MCF 10A (cell line): Measurements from ENCODE around the gene MRFAP1L1. TPM values are rescaled to one million over a fixed set of nuclear protein-coding genes. Genes with fewer than 3 reads are reported as not detected.

ENCODE experiments used
- BruUV-seq: library from RNA; stranded (reverse); fragments of 400-500 nt; replicated peaks from 2 replicates; lab custom pipeline; 2021; lab: Mats Ljungman, UMichigan
- CTCF ChIA-PET: fragments of 300-600 bp; sonication (Branson Sonifier 250); formaldehyde crosslinking; extraction: SDS; loops from one replicate; lab custom pipeline; 2021; ENCODE audit warnings: antibody characterized with exemption, inconsistent platforms; lab: Yijun Ruan, JAX
- POLR2A ChIA-PET: fragments of 300-600, 350-650 bp; sonication (Branson Sonifier 250); formaldehyde crosslinking; extraction: SDS; loops from one replicate; lab custom pipeline; 2020; ENCODE audit warnings: antibody characterized with exemption, inconsistent platforms; lab: Yijun Ruan, JAX
- DNase-seq: peaks from one replicate; pipeline ENCODE4 v3.0.0-alpha.2; 2018; ENCODE audit not compliant: unreplicated experiment
- H3K27ac Mint-ChIP-seq: one replicate; pipeline ENCODE4 v1.8.0; 2022; ENCODE audit warnings: mild to moderate bottlenecking, low read depth, mixed read lengths; ENCODE audit not compliant: unreplicated experiment
- H3K27me3 Mint-ChIP-seq: one replicate; pipeline ENCODE4 v1.8.0; 2022; ENCODE audit warnings: mixed read lengths; ENCODE audit not compliant: insufficient read depth, unreplicated experiment
- H3K36me3 Mint-ChIP-seq: one replicate; pipeline ENCODE4 v1.8.0; 2022; ENCODE audit warnings: mild to moderate bottlenecking, moderate library complexity, mixed read lengths; ENCODE audit not compliant: insufficient read depth, unreplicated experiment
- H3K4me1 Mint-ChIP-seq: one replicate; pipeline ENCODE4 v1.8.0; 2022; ENCODE audit warnings: mixed read lengths; ENCODE audit not compliant: insufficient read depth, unreplicated experiment
- H3K4me3 Mint-ChIP-seq: one replicate; pipeline ENCODE4 v1.8.0; 2022; ENCODE audit warnings: mild to moderate bottlenecking, moderate library complexity, mixed read lengths; ENCODE audit not compliant: unreplicated experiment
- H3K9me3 Mint-ChIP-seq: one replicate; pipeline ENCODE4 v1.8.0; 2022; ENCODE audit warnings: mixed read lengths; ENCODE audit not compliant: unreplicated experiment
- CTCF ChIP-seq: fragments of 200-600 bp; IDR thresholded peaks from one replicate; pipeline ENCODE4 v1.8.0; 2022; ENCODE audit warnings: antibody characterized with exemption, mild to moderate bottlenecking; ENCODE audit not compliant: unreplicated experiment
- intact Hi-C: fragments of 100-400 bp; cut with micrococcal nuclease; formaldehyde crosslinking; loops from 2 replicates; pipeline ENCODE4 v1.14.1; 2022
- total RNA-seq: library from RNA; stranded (reverse); gene quantifications from 2 replicates; pipeline ENCODE4 v1.2.3, GENCODE V29; 2022

The MRFAP1L1 gene
- total RNA-seq, 1 experiment from 2014 or later, result 42.5 TPM

GRCh38 chr4:6718932-6719610, 9.4 kb upstream of the MRFAP1L1 start:
- Mint-ChIP-seq H3K4me1 (peaks cover 13% of the 10 kb centered on the region), H3K27ac (no peak overlapping the region), H3K27me3 (no peaks in the 10 kb centered on the region), H3K36me3 (peaks cover 9% of the 10 kb centered on the region), H3K4me3 (no peak overlapping the region), H3K9me3 (no peaks in the 10 kb centered on the region)
- no peak for DNase-seq
- CTCF ChIA-PET, result interaction anchor here (0.6 to 11.2 kb wide), 24 partner anchors 10 to 365 kb away, joined by 3 to 208 read pairs (median 4); partner anchors contain the start of gene MRFAP1L1
- BruUV-seq, result no TSS peak
- intact Hi-C loops, result loop anchor here (5.0 kb wide), 1 partner anchor 268 kb away; no protein-coding TSS in a partner anchor
- POLR2A ChIA-PET, result interaction anchor here (0.7 to 6.6 kb wide), 7 partner anchors 14 to 352 kb away, joined by 3 to 76 read pairs (median 4); a partner anchor contains a TSS
- TF ChIP-seq CTCF, result no peak

GRCh38 chr4:6716958-6717655, 7.4 kb upstream of the MRFAP1L1 start:
- H3K4me1 Mint-ChIP-seq, result peaks cover 13% of the 10 kb centered on the region
- intact Hi-C loops, result loop anchor here (1.0 to 5.0 kb wide), 2 partner anchors 43 to 270 kb away; a partner anchor contains a TSS
- H3K9me3 Mint-ChIP-seq, result no peaks in the 10 kb centered on the region
- peaks cover 9% of the 10 kb centered on the region for H3K36me3 Mint-ChIP-seq
- peak overlapping the region; percentile 81 for H3K27ac Mint-ChIP-seq
- TF ChIP-seq CTCF, result no peak
- no TSS peak for BruUV-seq
- peak overlapping the region; percentile 80 for H3K4me3 Mint-ChIP-seq
- CTCF ChIA-PET, result interaction anchor here (0.7 to 11.2 kb wide), 15 partner anchors 9 to 365 kb away, joined by 3 to 208 read pairs (median 5); a partner anchor contains a TSS
- H3K27me3 Mint-ChIP-seq, result no peaks in the 10 kb centered on the region
- POLR2A ChIA-PET, result interaction anchor here (0.6 to 6.6 kb wide), 25 partner anchors 9 to 351 kb away, joined by 3 to 76 read pairs (median 4); partner anchors contain the start of genes GRPEL1, MRFAP1, MRFAP1L1 and TBC1D14
- no peak for DNase-seq

GRCh38 chr4:6716018-6716911, 6.6 kb upstream of the MRFAP1L1 start, which contains the start of gene BLOC1S4:
TSS of gene BLOC1S4 (plus strand) at chr4:6716174. CDS start at chr4:6716210, 36 bp downstream.
- ChIA-PET CTCF (interaction anchor here (0.6 to 11.2 kb wide), 15 partner anchors 12 to 366 kb away, joined by 3 to 208 read pairs (median 4); a partner anchor contains a TSS), POLR2A (interaction anchor here (0.6 to 6.6 kb wide), 26 partner anchors 8 to 352 kb away, joined by 3 to 76 read pairs (median 4); partner anchors contain the start of genes GRPEL1, MRFAP1 and MRFAP1L1)
- intact Hi-C loops, result loop anchor here (1.0 to 5.0 kb wide), 2 partner anchors 42 to 271 kb away; a partner anchor contains a TSS
- no peak for TF ChIP-seq CTCF
- BruUV-seq, result TSS peak; percentile 61
- Mint-ChIP-seq H3K27ac (peak within 1 kb of the TSS; percentile 81), H3K4me3 (peak within 1 kb of the TSS; percentile 80), H3K9me3 (no peaks in the 10 kb centered on the region), H3K4me1 (peaks cover 13% of the 10 kb centered on the region), H3K36me3 (peaks cover 9% of the 10 kb centered on the region), H3K27me3 (no peaks in the 10 kb centered on the region)
- peak; percentile 87 for DNase-seq
